Adrenal gland (tissue), 12 donors: ENCODE data around the gene WNT3. TPM values are rescaled to one million over a fixed set of nuclear protein-coding genes. Genes with fewer than 3 reads are reported as not detected.
"Not testable (repeated sequence)": the region's sequence is repeated elsewhere in the genome, so short reads cannot be mapped to it uniquely, and the experiment has no call there.

Experiments
- DNase-seq, 7 donors: peaks; one replicate each; pipeline ENCODE4 v3.0.0-alpha.2; 2019 to 2020
- H3K27ac ChIP-seq, 5 donors: fragments of 200-600 bp; sonication (generic) in 4 of 5; 1 replicate in 3 of 5; 2 replicates in 2 of 5; pipeline versions ENCODE4 v1.5.1 to v1.8.0; 2016 to 2020; ENCODE audit warnings: mild to moderate bottlenecking in 1 of 5
- H3K27me3 ChIP-seq: fragments of 200-600 bp; 2 replicates; pipeline ENCODE4 v1.8.0; 2021
- H3K36me3 ChIP-seq, 2 donors: fragments of 200-600 bp; replicated peaks in 1 of 2; 1 replicate in 1 of 2; 2 replicates in 1 of 2; pipeline versions ENCODE4 v1.5.1 to v1.8.0; 2018 to 2022
- H3K4me1 ChIP-seq, 2 donors: fragments of 200-600 bp; replicated peaks in 1 of 2; 1 replicate in 1 of 2; 2 replicates in 1 of 2; pipeline versions ENCODE4 v1.5.1 to v1.8.0; 2018 to 2021
- H3K4me3 ChIP-seq, 4 donors: fragments of 200-600 bp; sonication (generic) in 3 of 4; one replicate each; pipeline ENCODE4 v1.5.1; 2016 to 2018
- H3K9me3 ChIP-seq, 3 donors: fragments of 200-600 bp; sonication (generic) in 1 of 3; replicated peaks in 1 of 3; 1 replicate in 2 of 3; 2 replicates in 1 of 3; pipeline versions ENCODE4 v1.5.1 to v1.8.0; 2016 to 2021
- POLR2A ChIP-seq, 2 donors: fragments of 450-650 bp; IDR thresholded peaks; one replicate each; pipeline ENCODE4 v1.6.1; 2017; ENCODE audit warnings: antibody characterized with exemption in 2 of 2, mild to moderate bottlenecking in 2 of 2, moderate library complexity in 1 of 2
- WGBS, 4 donors: extraction: QIAGEN DNeasy Blood & Tissue Kit in 2 of 4; methylation state at CpG; one replicate each; pipeline versions ENCODE4 v1.1.5 to v1.1.7; 2013 to 2017; 5-methylcytosine and 5-hydroxymethylcytosine counted together
- intact Hi-C, 2 donors: fragments of 100-400 bp; cut with DNase I; formaldehyde crosslinking; loops; one replicate each; pipeline versions ENCODE4 v1.14.1 to v1.15.0; 2022 to 2023
- polyA plus RNA-seq, 3 donors: library from polyadenylated mRNA; stranded (reverse); fragments of 200-250 nt in 2 of 3; fragments of 350-450 nt in 1 of 3; fragmentation: Illumina TruSeq in 1 of 3; extraction: RNeasy Lipid Tissue Mini Kit (QIAGEN cat#74804) in 1 of 3; gene quantifications; one replicate each; pipeline ENCODE4 v1.2.3, GENCODE V29; 2013 to 2014
- total RNA-seq, 9 donors: library from RNA; depleted of rRNA in 4 of 9; stranded (reverse); fragments of >200 nt in 4 of 9; fragments of 120-200 nt in 1 of 9; fragmentation: NEBNext Ultra II Directional in 1 of 9; extraction: Animal tissue kit (Norgen Biotek cat#: 25700) in 1 of 9; gene quantifications; one replicate each; pipeline versions ENCODE4 v1.1.0 to v1.2.4, GENCODE V29; 2013 to 2023
- TF ChIP-seq, protein P1 (sequence below), 6 experiments: fragments of 450-650 bp in 4 of 6; fragments of 200-600 bp in 2 of 6; sonication (generic) in 1 of 6; IDR thresholded peaks; 1 replicate in 5 of 6; 2 replicates in 1 of 6; pipeline versions ENCODE4 v1.5.1 to v1.8.0; 2016 to 2021; ENCODE audit warnings: antibody characterized with exemption in 6 of 6, mild to moderate bottlenecking in 2 of 6, moderate library complexity in 1 of 6
- donor health status: healthy with polysubstance abuse.
- donor health status: Bipolar disorder and iron deficiency.
- donor health status: DM: yes; HTN: yes; CAD: no.
- donor health status: DM: no; HTN: no; CAD: no.
- donor health status: DM: no; HTN: no; CAD: no.
- donor health status: DM: yes; HTN: yes; CAD: no.

WNT3 gene
- total and polyA plus RNA-seq, 12 donors: 0.16 to 1.1 (median 0.46) TPM; not detected in 2

DNA sequence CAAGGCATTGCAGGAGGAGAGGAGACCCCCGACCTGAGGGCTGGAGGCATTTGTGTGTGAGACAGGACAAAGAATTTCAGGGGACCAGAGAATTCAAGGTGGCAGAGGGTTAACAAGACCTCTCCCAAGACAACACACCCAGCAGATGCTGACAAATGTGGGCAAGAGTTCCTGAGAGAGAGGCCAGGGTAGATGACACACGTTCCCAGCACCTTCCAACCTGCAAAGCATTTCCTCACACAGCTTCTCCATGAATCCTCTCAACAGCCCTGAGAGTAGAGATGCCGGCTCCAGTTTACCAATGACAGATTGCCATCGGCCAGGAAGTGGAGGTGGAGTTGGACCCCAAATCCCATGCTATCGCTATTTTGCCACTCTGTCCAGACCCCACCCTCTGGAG lies 25.0 kb downstream of the WNT3 start:
- no peaks in the 10 kb centered on the region for H3K36me3 ChIP-seq
- no peaks in the 10 kb centered on the region for H3K9me3 ChIP-seq
- peaks cover 11% of the 10 kb centered on the region for H3K27me3 ChIP-seq
- H3K4me3 ChIP-seq: no peak overlapping the region
- H3K4me1 ChIP-seq: no peaks in the 10 kb centered on the region
- no peak overlapping the region for H3K27ac ChIP-seq
- intact Hi-C loops: no loop called here
- TF ChIP-seq, protein P1, sequence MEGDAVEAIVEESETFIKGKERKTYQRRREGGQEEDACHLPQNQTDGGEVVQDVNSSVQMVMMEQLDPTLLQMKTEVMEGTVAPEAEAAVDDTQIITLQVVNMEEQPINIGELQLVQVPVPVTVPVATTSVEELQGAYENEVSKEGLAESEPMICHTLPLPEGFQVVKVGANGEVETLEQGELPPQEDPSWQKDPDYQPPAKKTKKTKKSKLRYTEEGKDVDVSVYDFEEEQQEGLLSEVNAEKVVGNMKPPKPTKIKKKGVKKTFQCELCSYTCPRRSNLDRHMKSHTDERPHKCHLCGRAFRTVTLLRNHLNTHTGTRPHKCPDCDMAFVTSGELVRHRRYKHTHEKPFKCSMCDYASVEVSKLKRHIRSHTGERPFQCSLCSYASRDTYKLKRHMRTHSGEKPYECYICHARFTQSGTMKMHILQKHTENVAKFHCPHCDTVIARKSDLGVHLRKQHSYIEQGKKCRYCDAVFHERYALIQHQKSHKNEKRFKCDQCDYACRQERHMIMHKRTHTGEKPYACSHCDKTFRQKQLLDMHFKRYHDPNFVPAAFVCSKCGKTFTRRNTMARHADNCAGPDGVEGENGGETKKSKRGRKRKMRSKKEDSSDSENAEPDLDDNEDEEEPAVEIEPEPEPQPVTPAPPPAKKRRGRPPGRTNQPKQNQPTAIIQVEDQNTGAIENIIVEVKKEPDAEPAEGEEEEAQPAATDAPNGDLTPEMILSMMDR (IDR thresholded peaks at IDR 0.05): no peak
- TF ChIP-seq POLR2A (IDR thresholded peaks at IDR 0.05): no peak
- no peak for DNase-seq
- 59 to 70% (median 63%) methylated on average over 5 of the region's 5 CpGs for WGBS, 4 donors

DNA sequence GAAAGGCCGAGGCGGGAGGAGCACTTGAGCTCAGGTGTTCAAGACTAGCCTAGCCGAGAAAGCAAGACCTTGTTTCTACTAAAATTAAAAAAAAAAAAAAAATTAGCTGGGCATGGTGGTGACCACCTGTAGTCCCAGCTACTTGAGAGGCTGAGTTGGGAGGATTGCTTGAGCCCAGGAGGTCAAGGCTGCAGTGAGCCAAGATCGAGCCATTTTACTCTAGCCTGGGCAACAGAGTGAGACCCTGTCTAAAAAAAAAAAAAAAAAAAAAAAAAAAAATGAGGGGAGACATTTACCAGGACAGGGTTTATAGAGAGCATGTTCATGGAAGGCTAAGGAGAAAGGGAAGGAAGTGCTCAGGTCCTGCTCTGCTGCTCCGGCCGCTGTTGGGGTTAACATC lies 25.5 kb downstream of the WNT3 start:
- H3K27ac ChIP-seq, H3K4me1 ChIP-seq, DNase-seq, H3K36me3 ChIP-seq, intact Hi-C loops, H3K4me3 ChIP-seq, H3K9me3 ChIP-seq: not testable (repeated sequence)
- 88 to 91% (median 90%) methylated on average over 6 of the region's 6 CpGs for WGBS, 4 donors
- H3K27me3 ChIP-seq: peaks cover 11% of the 10 kb centered on the region

DNA sequence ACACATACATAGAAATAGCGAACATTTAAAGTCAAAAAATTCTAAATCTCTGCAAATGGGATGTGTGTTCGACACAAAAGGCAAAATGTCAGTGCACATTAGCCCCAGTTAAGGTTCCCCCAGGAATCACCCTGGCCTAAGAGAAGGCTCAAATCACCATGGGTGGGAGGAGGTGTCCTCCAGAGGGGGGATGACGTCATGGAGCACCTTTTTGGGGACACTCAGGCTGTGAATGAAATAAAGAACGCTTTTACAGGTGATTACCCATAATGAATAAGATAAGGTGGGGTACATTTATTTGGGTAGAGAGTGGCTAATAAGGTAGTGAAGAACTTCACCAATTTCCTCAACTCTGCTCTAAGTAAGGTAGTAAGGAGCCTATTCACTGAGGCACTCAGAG lies 26.4 kb downstream of the WNT3 start:
- intact Hi-C loops: no loop called here
- TF ChIP-seq POLR2A (IDR thresholded peaks at IDR 0.05): no peak
- TF ChIP-seq, protein P1 (IDR thresholded peaks at IDR 0.05): no peak
- Histone ChIP-seq H3K4me3 (no peak overlapping the region), H3K27ac (no peak overlapping the region), H3K4me1 (no peaks in the 10 kb centered on the region), H3K27me3 (peaks cover 11% of the 10 kb centered on the region), H3K36me3 (no peaks in the 10 kb centered on the region), H3K9me3 (no peaks in the 10 kb centered on the region)
- 75 to 83% (median 79%) methylated on average over 4 of the region's 4 CpGs for WGBS, 4 donors
- DNase-seq: no peak

DNA sequence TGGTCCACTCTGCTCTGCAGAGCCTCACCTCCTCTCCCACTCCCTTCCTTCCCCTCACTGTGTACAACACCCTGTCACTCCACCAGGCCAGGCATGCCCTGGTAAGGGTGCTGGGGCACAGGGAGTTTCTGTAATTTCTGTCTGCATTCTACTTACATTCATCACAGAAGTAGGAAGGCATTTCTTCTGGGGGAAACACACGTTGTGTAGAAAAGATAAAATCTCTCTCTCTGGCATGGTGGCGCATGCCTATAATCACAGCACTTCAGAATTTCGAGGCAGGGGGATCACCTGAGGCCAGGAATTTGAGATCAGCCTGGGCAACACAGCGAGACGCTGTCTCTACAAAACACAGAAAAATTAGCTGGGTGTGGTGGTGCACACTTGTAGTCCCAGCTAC lies 27.0 kb downstream of the WNT3 start:
- Histone ChIP-seq H3K9me3 (no peaks in the 10 kb centered on the region), H3K4me1 (no peaks in the 10 kb centered on the region), H3K4me3 (no peak overlapping the region), H3K27ac (no peak overlapping the region), H3K36me3 (no peaks in the 10 kb centered on the region), H3K27me3 (peaks cover 11% of the 10 kb centered on the region)
- intact Hi-C loops: no loop called here
- WGBS, 4 donors: 69 to 77% (median 72%) methylated on average over 5 of the region's 5 CpGs
- no peak for DNase-seq
- no peak for TF ChIP-seq POLR2A (IDR thresholded peaks at IDR 0.05)

DNA sequence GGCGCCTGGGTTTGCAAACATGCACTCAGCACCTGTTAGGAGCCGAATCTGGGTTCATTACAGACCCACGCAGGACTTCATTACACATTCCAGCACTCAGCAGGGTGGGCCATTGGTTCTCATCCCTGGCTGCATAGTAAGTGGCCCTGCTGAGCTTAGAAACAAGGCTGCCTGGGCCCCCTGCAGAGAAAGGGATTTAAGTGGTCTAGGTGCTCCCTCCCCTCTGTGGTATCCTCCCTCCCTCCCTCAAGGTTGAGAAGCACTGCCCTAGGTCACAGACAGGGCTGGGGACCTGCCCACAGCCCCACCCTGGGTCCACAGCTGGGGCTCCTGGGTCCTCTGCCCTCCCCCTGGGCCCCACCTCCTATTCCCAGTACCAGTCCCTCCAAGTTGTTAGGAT lies 28.3 kb downstream of the WNT3 start:
- 64 to 68% (median 67%) methylated on average over 3 of the region's 3 CpGs for WGBS, 4 donors
- intact Hi-C loops: no loop called here
- Histone ChIP-seq H3K4me3 (no peak overlapping the region), H3K27me3 (peaks cover 11% of the 10 kb centered on the region), H3K27ac (no peak overlapping the region), H3K36me3 (no peaks in the 10 kb centered on the region), H3K4me1 (no peaks in the 10 kb centered on the region), H3K9me3 (no peaks in the 10 kb centered on the region)
- TF ChIP-seq POLR2A (IDR thresholded peaks at IDR 0.05): no peak
- TF ChIP-seq, protein P1 (IDR thresholded peaks at IDR 0.05): no peak
- DNase-seq: no peak
